AG09319 (cell line): ENCODE results near the gene PRG3.

Experiments used
- DNase-seq: peaks from one replicate; pipeline ENCODE4 v3.0.0-alpha.2; 2010; ENCODE audit warnings: low read depth; ENCODE audit errors: extremely low read depth
- CTCF ChIP-seq: IDR thresholded peaks from 2 replicates; pipeline ENCODE4 v1.5.1; 2011; ENCODE audit warnings: low read depth, mild to moderate bottlenecking, inconsistent platforms, low read length, moderate library complexity

PRG3 gene

GRCh38 chr11:57424792-57425564 lies 44.0 kb upstream of the PRG3 start:
- no peak for DNase-seq

GRCh38 chr11:57424137-57424791 lies 43.3 kb upstream of the PRG3 start:
- no peak for DNase-seq
- TF ChIP-seq CTCF, result no peak

More at GRCh38 chr11:57424792-57425564, 44.0 kb upstream of the PRG3 start:
- TF ChIP-seq CTCF, result no peak

DNA sequence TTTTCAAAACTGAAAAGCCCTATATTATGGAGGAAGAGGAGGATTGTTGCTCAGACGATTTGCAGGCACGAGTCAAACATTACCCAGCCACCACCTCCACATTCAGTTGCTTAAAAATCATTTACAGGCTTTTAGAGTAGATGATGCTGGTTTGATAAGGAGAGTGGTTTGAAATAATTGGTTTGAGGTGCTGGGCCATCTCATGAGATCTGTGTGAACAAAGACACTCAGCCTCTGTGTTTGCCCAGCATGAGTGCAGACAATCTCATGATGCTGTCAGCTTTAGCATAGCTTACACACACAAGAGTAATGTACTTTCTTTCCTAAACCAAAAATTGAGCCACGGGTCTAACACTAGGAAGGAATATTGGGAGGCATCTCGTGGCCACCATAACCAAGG lies 41.7 kb upstream of the PRG3 start:
- DNase-seq, result no peak
- no peak for TF ChIP-seq CTCF

DNA sequence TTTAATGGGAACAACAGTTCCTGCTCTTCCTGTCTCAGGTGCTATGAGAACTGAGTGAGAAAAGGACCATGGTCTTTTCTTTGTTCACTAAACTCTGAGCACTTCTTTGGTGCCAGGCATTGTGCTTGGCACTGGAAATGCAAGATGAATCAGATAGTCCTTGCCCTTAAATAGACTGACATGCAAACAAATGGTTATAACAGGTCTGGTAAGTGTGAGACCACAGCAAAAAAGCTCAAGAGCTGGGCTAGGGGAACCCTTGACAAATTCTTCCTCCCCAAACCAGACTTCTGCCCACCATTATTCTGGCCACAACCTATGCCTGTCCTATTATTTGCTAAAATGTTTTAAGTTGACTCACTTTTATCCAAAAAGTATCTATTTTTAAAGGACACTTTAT lies 40.9 kb upstream of the PRG3 start:
- no peak for TF ChIP-seq CTCF
- DNase-seq, result no peak

GRCh38 chr11:57421066-57421465 lies 40.1 kb upstream of the PRG3 start:
- DNase-seq, result no peak
- no peak for TF ChIP-seq CTCF

DNA sequence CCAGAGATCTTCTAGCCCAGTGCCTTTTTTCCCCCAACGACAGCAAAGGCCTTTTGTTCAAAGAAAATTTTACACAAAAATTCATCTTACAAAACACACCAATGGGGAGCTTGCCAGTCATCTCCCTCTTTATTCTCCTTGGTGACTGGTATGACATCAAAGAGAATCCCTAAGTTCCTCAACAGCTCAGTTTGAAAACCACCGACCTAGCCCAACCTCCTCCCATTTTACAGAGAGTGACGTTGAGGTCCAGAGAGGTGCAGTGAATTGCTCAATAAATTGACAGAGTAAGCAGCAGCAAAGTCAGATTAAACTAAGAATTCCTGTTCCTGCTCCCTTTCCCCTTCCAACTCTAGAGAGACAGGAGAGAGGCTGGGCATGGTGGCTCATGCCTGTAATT lies 38.2 kb upstream of the PRG3 start:
- TF ChIP-seq CTCF, result no peak
- DNase-seq, result no peak

DNA sequence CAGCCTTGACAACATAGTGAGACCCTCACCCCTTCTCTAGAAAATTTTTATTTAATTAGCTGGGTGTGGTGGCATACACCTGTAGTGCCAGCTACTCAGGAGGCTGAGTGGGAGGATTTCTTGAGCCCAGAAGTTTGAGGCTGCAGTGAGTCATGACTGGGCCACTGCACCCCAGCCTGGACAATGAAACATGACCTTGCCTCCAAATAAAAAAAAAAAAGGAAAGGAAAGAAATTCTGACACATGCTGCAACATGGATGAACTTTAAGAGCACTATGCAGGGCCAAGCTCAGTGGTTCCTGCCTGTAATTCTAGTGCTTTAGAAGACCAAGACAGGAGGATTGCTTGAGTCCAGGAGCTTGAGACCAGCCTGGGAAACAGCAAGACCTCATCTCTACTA lies 37.2 kb upstream of the PRG3 start:
- TF ChIP-seq CTCF, result no peak

More for the DNA sequence above, 37.2 kb upstream of the PRG3 start:
- DNase-seq, result no peak
